Measurements from ENCODE around the gene LCN15. TPM values are rescaled to one million over a fixed set of nuclear protein-coding genes. Genes with fewer than 3 reads are reported as not detected.
"Not testable (repeated sequence)": the region's sequence is repeated elsewhere in the genome, so short reads cannot be mapped to it uniquely, and the experiment has no call there.

Gene LCN15
- total RNA-seq, 1 donor from 2014 or later, result not detected

- no peak for DNase-seq
These were observed 42.0 kb downstream of the LCN15 start for GRCh38 chr9:136722093-136722968.

- DNase-seq, result no peak
These were observed 42.8 kb downstream of the LCN15 start for GRCh38 chr9:136721339-136722092.

- no peak for DNase-seq
These were observed 43.4 kb downstream of the LCN15 start for GRCh38 chr9:136720898-136721338.

GRCh38 chr9:136720251-136720897 lies 43.9 kb downstream of the LCN15 start:
- DNase-seq, result no peak

- DNase-seq, result no peak
These were observed 45.0 kb downstream of the LCN15 start for GRCh38 chr9:136719195-136719880.

GRCh38 chr9:136718345-136719194 lies 45.7 kb downstream of the LCN15 start:
- no peak for DNase-seq

- no peak for DNase-seq
These were observed 46.9 kb downstream of the LCN15 start for GRCh38 chr9:136717399-136717798.

- DNase-seq, result no peak
These were observed 49.4 kb downstream of the LCN15 start for GRCh38 chr9:136714893-136715274.

GRCh38 chr9:136714096-136714892 lies 50.0 kb downstream of the LCN15 start:
- DNase-seq, result no peak

- DNase-seq, result no peak
These were observed 50.8 kb downstream of the LCN15 start for GRCh38 chr9:136713550-136713949.

- no peak for DNase-seq
These were observed 51.4 kb downstream of the LCN15 start for GRCh38 chr9:136712690-136713544.

GRCh38 chr9:136711751-136712689 lies 52.3 kb downstream of the LCN15 start, which contains the start of gene DIPK1B:
Gene DIPK1B, plus strand, starts transcription at chr9:136712572. Its CDS starts 94 bp downstream, at chr9:136712666.
- no peak for DNase-seq

GRCh38 chr9:136711219-136711648 lies 53.1 kb downstream of the LCN15 start:
- DNase-seq, result not testable (repeated sequence)

- no peak for DNase-seq
These were observed 53.8 kb downstream of the LCN15 start for GRCh38 chr9:136710543-136710942.

Measured in occipital lobe (tissue), 2 donors.